Panc1 (cell line): ENCODE results near the gene GRAMD1B. TPM values are rescaled to one million over a fixed set of nuclear protein-coding genes. Genes with fewer than 3 reads are reported as not detected.

ENCODE experiments used
- ATAC-seq: fragments of 200-7000 bp; cut with Tn5 transposase; 2 replicates; pipeline ENCODE4 v1.9.1; 2020; ENCODE audit warnings: mild to moderate bottlenecking, moderate library complexity
- BruUV-seq: library from RNA; stranded (reverse); fragments of 400-500 nt; replicated peaks from 2 replicates; lab custom pipeline; 2021; lab: Mats Ljungman, UMichigan
- CTCF ChIA-PET: fragments of 300-600 bp; sonication (Branson Sonifier 250); formaldehyde crosslinking; loops from one replicate; lab custom pipeline; 2022; ENCODE audit warnings: antibody characterized with exemption; lab: Charles Lee
- POLR2A ChIA-PET: fragments of 300-600 bp; sonication (Branson Sonifier 250); formaldehyde crosslinking; loops from one replicate; lab custom pipeline; 2022; ENCODE audit warnings: antibody characterized with exemption; lab: Charles Lee
- DNase-seq: peaks from one replicate; pipeline ENCODE4 v3.0.0-alpha.2; 2010; ENCODE audit warnings: low read depth, low spot score
- H3K27ac ChIP-seq: 2 replicates; pipeline ENCODE4 v1.5.1; 2011; ENCODE audit warnings: mild to moderate bottlenecking, low read length, inconsistent platforms
- H3K27me3 ChIP-seq: fragments of 200-500 bp; sonication (Bioruptor generic); 2 replicates; pipeline ENCODE4 v1.6.0; 2014; ENCODE audit warnings: low read length, inconsistent platforms; ENCODE audit not compliant: control insufficient read depth, insufficient read depth
- H3K36me3 ChIP-seq: fragments of 200-500 bp; sonication (Bioruptor generic); 2 replicates; pipeline ENCODE4 v1.5.1; 2014; ENCODE audit warnings: inconsistent platforms, mild to moderate bottlenecking, low read length, moderate library complexity; ENCODE audit not compliant: control insufficient read depth, insufficient read depth
- H3K4me1 ChIP-seq: 2 replicates; pipeline ENCODE4 v1.5.1; 2011; ENCODE audit warnings: inconsistent platforms, mild to moderate bottlenecking, low read length, moderate library complexity; ENCODE audit not compliant: control insufficient read depth, insufficient read depth
- H3K4me3 ChIP-seq, 2 experiments: 2 replicates each; pipeline ENCODE4 v1.5.1; 2011 to 2012; ENCODE audit warnings: low read depth in 2 of 2, low read length in 2 of 2, mild to moderate bottlenecking in 2 of 2, inconsistent platforms in 1 of 2, moderate library complexity in 1 of 2
- H3K9me3 ChIP-seq: fragments of 200-500 bp; sonication (Bioruptor generic); 2 replicates; pipeline ENCODE4 v1.5.1; 2014; ENCODE audit warnings: low read depth, mild to moderate bottlenecking, inconsistent platforms, low read length, moderate library complexity; ENCODE audit not compliant: control insufficient read depth, insufficient read depth
- POLR2AphosphoS5 ChIP-seq: IDR thresholded peaks from 2 replicates; pipeline ENCODE4 v1.6.1; 2012; ENCODE audit warnings: mild to moderate bottlenecking, low read depth, low read length, moderate library complexity
- REST ChIP-seq, 2 experiments: IDR thresholded peaks; 2 replicates each; pipeline ENCODE4 v1.6.1; 2011 to 2012; ENCODE audit warnings: low read depth in 2 of 2, control low read depth in 1 of 2, low read length in 1 of 2, mild to moderate bottlenecking in 1 of 2, moderate library complexity in 1 of 2; ENCODE audit not compliant: insufficient read depth in 1 of 2
- SIN3A ChIP-seq: IDR thresholded peaks from 2 replicates; pipeline ENCODE4 v1.6.1; 2012; ENCODE audit warnings: low read depth, mild to moderate bottlenecking, low read length, moderate library complexity, borderline replicate concordance; ENCODE audit not compliant: insufficient read depth
- TCF7L2 ChIP-seq: IDR thresholded peaks from 2 replicates; pipeline ENCODE4 v1.6.1; 2011; ENCODE audit warnings: mild to moderate bottlenecking, low read depth, low read length, inconsistent platforms
- in situ Hi-C: cut with HindIII; loops from 2 replicates; pipeline ENCODE4 v1.10.0; 2016; ENCODE audit warnings: low sequenced_read_pairs, low pct_unique_long_range_greater_than_20kb
- intact Hi-C: fragments of 100-400 bp; cut with micrococcal nuclease; formaldehyde crosslinking; loops from one replicate; pipeline ENCODE4 v1.10.0; 2022; ENCODE audit not compliant: unreplicated experiment
- total RNA-seq: library from RNA; stranded (reverse); gene quantifications from one replicate; pipeline ENCODE4 v1.2.1, GENCODE V29; 2021; ENCODE audit not compliant: unreplicated experiment
- TF ChIP-seq, protein P1 (sequence below): fragments of 450-650 bp; IDR thresholded peaks from 2 replicates; pipeline ENCODE4 v1.5.1; 2017; ENCODE audit warnings: mild to moderate bottlenecking

Gene GRAMD1B
- total RNA-seq, 1 experiment from 2014 or later, result 0.46 TPM

- no TSS peak for BruUV-seq
- intact Hi-C loops (no loop called here), in situ Hi-C loops (no loop called here)
- no peak for ATAC-seq
- no peaks in the 10 kb centered on the region for H3K9me3 ChIP-seq
- H3K27ac ChIP-seq, result no peak overlapping the region
- no peak overlapping the region for H3K4me3 ChIP-seq
- DNase-seq, result no peak
- no peaks in the 10 kb centered on the region for H3K4me1 ChIP-seq
- CTCF ChIA-PET, result no interaction called here
- no peaks in the 10 kb centered on the region for H3K36me3 ChIP-seq
- H3K27me3 ChIP-seq, result no peaks in the 10 kb centered on the region
- TF ChIP-seq, protein P1, sequence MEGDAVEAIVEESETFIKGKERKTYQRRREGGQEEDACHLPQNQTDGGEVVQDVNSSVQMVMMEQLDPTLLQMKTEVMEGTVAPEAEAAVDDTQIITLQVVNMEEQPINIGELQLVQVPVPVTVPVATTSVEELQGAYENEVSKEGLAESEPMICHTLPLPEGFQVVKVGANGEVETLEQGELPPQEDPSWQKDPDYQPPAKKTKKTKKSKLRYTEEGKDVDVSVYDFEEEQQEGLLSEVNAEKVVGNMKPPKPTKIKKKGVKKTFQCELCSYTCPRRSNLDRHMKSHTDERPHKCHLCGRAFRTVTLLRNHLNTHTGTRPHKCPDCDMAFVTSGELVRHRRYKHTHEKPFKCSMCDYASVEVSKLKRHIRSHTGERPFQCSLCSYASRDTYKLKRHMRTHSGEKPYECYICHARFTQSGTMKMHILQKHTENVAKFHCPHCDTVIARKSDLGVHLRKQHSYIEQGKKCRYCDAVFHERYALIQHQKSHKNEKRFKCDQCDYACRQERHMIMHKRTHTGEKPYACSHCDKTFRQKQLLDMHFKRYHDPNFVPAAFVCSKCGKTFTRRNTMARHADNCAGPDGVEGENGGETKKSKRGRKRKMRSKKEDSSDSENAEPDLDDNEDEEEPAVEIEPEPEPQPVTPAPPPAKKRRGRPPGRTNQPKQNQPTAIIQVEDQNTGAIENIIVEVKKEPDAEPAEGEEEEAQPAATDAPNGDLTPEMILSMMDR, result no peak
- TF ChIP-seq SIN3A (no peak), TCF7L2 (no peak), POLR2AphosphoS5 (no peak), REST (IDR thresholded peaks at IDR 0.05; ENCODE audit: insufficient read depth in 1 of 2, low read depth in 2 of 2, low read length in 1 of 2) (no peak)
- POLR2A ChIA-PET, result interaction anchor here (0.7 kb wide), 1 partner anchor 260 kb away, joined by 15 read pairs; no protein-coding TSS in a partner anchor
These were observed 19.4 kb downstream of the GRAMD1B start for GRCh38 chr11:123449436-123449835.

DNA sequence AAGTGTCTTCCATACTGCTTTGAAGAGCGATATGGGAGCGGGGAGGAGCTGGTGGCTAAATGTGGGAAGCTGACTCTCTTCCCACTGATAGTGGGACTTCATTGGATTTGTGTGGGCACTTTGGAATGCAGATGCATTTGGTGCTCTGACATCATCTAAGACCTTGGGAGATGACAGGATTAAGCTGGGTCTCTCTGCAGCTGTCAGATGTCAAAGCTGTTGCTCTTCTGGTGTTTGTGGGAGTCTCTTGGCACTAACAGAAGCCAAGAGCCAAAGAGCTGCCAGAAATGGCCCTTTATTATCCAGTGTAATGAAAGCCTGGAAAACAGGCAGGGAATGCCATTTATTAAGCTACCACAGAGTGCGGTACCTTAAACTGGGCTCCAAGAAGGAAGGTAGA, 20.6 kb downstream of the GRAMD1B start:
- Histone ChIP-seq H3K9me3 (no peaks in the 10 kb centered on the region), H3K36me3 (no peaks in the 10 kb centered on the region), H3K27ac (no peak overlapping the region), H3K27me3 (no peaks in the 10 kb centered on the region), H3K4me1 (no peaks in the 10 kb centered on the region), H3K4me3 (no peak overlapping the region)
- in situ Hi-C loops (no loop called here), intact Hi-C loops (no loop called here)
- DNase-seq (no peak), ATAC-seq (no peak)
- POLR2A ChIA-PET, result no interaction called here
- TF ChIP-seq REST (IDR thresholded peaks at IDR 0.05; ENCODE audit: insufficient read depth in 1 of 2, low read depth in 2 of 2, low read length in 1 of 2) (no peak), POLR2AphosphoS5 (no peak), SIN3A (no peak), TCF7L2 (no peak)
- TF ChIP-seq, protein P1, result no peak
- no TSS peak for BruUV-seq
- CTCF ChIA-PET, result no interaction called here
